HepG2 (cell line): ENCODE results near the gene EIF2AK2. TPM values are rescaled to one million over a fixed set of nuclear protein-coding genes. Genes with fewer than 3 reads are reported as not detected.
A peak's percentile ranks its signal among the peaks of the same experiment; 100 is the strongest.

Experiments used
- CBFB ChIP-seq: sonication (generic); formaldehyde crosslinking; IDR thresholded peaks from 2 replicates; pipeline ENCODE4 v1.4.0; 2020; ENCODE audit warnings: missing genetic modification reagents
- GABPB1 ChIP-seq: IDR thresholded peaks from 2 replicates; pipeline ENCODE4 v1.6.1; 2016; ENCODE audit warnings: mild to moderate bottlenecking, missing genetic modification reagents, moderate library complexity, missing compliant biosample characterization
- GPN1 ChIP-seq: sonication (generic); formaldehyde crosslinking; IDR thresholded peaks from 2 replicates; pipeline ENCODE4 v1.5.1; 2020; ENCODE audit warnings: missing genetic modification reagents, borderline replicate concordance
- HMG20A ChIP-seq: IDR thresholded peaks from 2 replicates; pipeline ENCODE4 v1.6.1; 2016; ENCODE audit warnings: borderline replicate concordance
- KDM1A ChIP-seq: IDR thresholded peaks from 2 replicates; pipeline ENCODE4 v1.6.1; 2016; ENCODE audit warnings: missing compliant biosample characterization
- KDM5B ChIP-seq: sonication (generic); formaldehyde crosslinking; IDR thresholded peaks from 2 replicates; pipeline ENCODE4 v1.4.0; 2020; ENCODE audit warnings: missing genetic modification reagents, mild to moderate bottlenecking, borderline replicate concordance
- NFIC ChIP-seq: IDR thresholded peaks from 2 replicates; pipeline ENCODE4 v1.6.1; 2012; ENCODE audit warnings: mild to moderate bottlenecking, low read length, inconsistent platforms
- NR1H2 ChIP-seq: sonication (generic); formaldehyde crosslinking; IDR thresholded peaks from 2 replicates; pipeline ENCODE4 v1.8.1; 2022; ENCODE audit warnings: low read depth, missing genetic modification reagents, borderline replicate concordance
- SNAPC2 ChIP-seq: sonication (generic); formaldehyde crosslinking; IDR thresholded peaks from 2 replicates; pipeline ENCODE4 v1.8.1; 2022; ENCODE audit warnings: mild to moderate bottlenecking, missing genetic modification reagents
- SP4 ChIP-seq: sonication (generic); formaldehyde crosslinking; IDR thresholded peaks from 2 replicates; pipeline ENCODE4 v1.8.1; 2023; ENCODE audit warnings: mild to moderate bottlenecking, missing genetic modification reagents
- TBX3 ChIP-seq: fragments of 450-650 bp; IDR thresholded peaks from 2 replicates; pipeline ENCODE4 v1.6.1; 2017; ENCODE audit warnings: antibody characterized with exemption, mild to moderate bottlenecking, inconsistent platforms, borderline replicate concordance
- YEATS2 ChIP-seq: sonication (generic); formaldehyde crosslinking; IDR thresholded peaks from 2 replicates; pipeline ENCODE4 v1.4.0; 2020; ENCODE audit warnings: missing genetic modification reagents, borderline replicate concordance
- YY1 ChIP-seq: IDR thresholded peaks from 2 replicates; pipeline ENCODE4 v1.6.1; 2011; ENCODE audit warnings: low read length, low read depth, moderate library complexity, mild to moderate bottlenecking; ENCODE audit not compliant: insufficient read depth, insufficient replicate concordance
- ZMAT3 ChIP-seq: sonication (generic); formaldehyde crosslinking; conservative IDR thresholded peaks from 2 replicates; pipeline ENCODE4 v1.7.0; 2021; ENCODE audit warnings: missing genetic modification reagents
- ZNF17 ChIP-seq: sonication (generic); formaldehyde crosslinking; IDR thresholded peaks from 2 replicates; pipeline ENCODE4 v1.5.0; 2020; ENCODE audit warnings: mild to moderate bottlenecking, missing genetic modification reagents
- ZNF468 ChIP-seq: sonication (generic); formaldehyde crosslinking; IDR thresholded peaks from 2 replicates; pipeline ENCODE4 v1.8.0; 2022; ENCODE audit warnings: mild to moderate bottlenecking, moderate library complexity, missing genetic modification reagents
- ZNF567 ChIP-seq: sonication (generic); formaldehyde crosslinking; IDR thresholded peaks from 2 replicates; pipeline ENCODE4 v1.8.1; 2023; ENCODE audit warnings: mild to moderate bottlenecking, missing genetic modification reagents, borderline replicate concordance
- ZNF724P ChIP-seq: sonication (generic); formaldehyde crosslinking; IDR thresholded peaks from 2 replicates; pipeline ENCODE4 v1.8.0; 2022; ENCODE audit warnings: missing genetic modification reagents, borderline replicate concordance
- ZNF747 ChIP-seq: sonication (generic); formaldehyde crosslinking; IDR thresholded peaks from 2 replicates; pipeline ENCODE4 v1.8.1; 2023; ENCODE audit warnings: missing genetic modification reagents, mild to moderate bottlenecking, borderline replicate concordance
- polyA plus RNA-seq, 8 experiments: library from polyadenylated mRNA; depleted of rRNA in 3 of 8; stranded (reverse) in 7 of 8; unstranded in 1 of 8; fragments of >200 nt; fragmentation: Illumina TruSeq in 4 of 8; extraction: Trizol in 4 of 8; gene quantifications; 2 replicates each; pipeline versions ENCODE4 v1.2.1 to v1.2.3, GENCODE V29; 2011 to 2016; ENCODE audit warnings: low read depth in 4 of 8, missing spikeins in 1 of 8, mixed read lengths in 1 of 8; ENCODE audit not compliant: insufficient read depth in 1 of 8
- total RNA-seq, 5 experiments: library from RNA; depleted of rRNA; stranded (reverse); fragments of >200 nt; fragmentation: Illumina TruSeq; extraction: Trizol; gene quantifications; 2 replicates each; pipeline ENCODE4 v1.2.3, GENCODE V29; 2016; ENCODE audit warnings: low read depth in 1 of 5
- TF ChIP-seq, protein P1 (sequence below): sonication (generic); formaldehyde crosslinking; IDR thresholded peaks from 2 replicates; pipeline ENCODE4 v1.8.0; 2022; ENCODE audit warnings: missing genetic modification reagents, mild to moderate bottlenecking, borderline replicate concordance
- TF ChIP-seq, protein P2 (sequence below): IDR thresholded peaks from 2 replicates; pipeline ENCODE4 v1.6.1; 2018; ENCODE audit warnings: missing genetic modification reagents
- TF ChIP-seq, protein P3 (sequence below): sonication (generic); formaldehyde crosslinking; IDR thresholded peaks from 2 replicates; pipeline ENCODE4 v1.8.0; 2023; ENCODE audit warnings: mild to moderate bottlenecking, missing genetic modification reagents
- TF ChIP-seq, protein P4 (sequence below): sonication (generic); formaldehyde crosslinking; conservative IDR thresholded peaks from 2 replicates; pipeline ENCODE4 v1.8.0; 2022; ENCODE audit warnings: missing genetic modification reagents

The EIF2AK2 gene
- total and polyA plus RNA-seq, 2 of the 13 experiments (the other 11 are each of a cell fraction or from before 2014, with no cell fraction given): 10.2 to 26.1 TPM

DNA sequence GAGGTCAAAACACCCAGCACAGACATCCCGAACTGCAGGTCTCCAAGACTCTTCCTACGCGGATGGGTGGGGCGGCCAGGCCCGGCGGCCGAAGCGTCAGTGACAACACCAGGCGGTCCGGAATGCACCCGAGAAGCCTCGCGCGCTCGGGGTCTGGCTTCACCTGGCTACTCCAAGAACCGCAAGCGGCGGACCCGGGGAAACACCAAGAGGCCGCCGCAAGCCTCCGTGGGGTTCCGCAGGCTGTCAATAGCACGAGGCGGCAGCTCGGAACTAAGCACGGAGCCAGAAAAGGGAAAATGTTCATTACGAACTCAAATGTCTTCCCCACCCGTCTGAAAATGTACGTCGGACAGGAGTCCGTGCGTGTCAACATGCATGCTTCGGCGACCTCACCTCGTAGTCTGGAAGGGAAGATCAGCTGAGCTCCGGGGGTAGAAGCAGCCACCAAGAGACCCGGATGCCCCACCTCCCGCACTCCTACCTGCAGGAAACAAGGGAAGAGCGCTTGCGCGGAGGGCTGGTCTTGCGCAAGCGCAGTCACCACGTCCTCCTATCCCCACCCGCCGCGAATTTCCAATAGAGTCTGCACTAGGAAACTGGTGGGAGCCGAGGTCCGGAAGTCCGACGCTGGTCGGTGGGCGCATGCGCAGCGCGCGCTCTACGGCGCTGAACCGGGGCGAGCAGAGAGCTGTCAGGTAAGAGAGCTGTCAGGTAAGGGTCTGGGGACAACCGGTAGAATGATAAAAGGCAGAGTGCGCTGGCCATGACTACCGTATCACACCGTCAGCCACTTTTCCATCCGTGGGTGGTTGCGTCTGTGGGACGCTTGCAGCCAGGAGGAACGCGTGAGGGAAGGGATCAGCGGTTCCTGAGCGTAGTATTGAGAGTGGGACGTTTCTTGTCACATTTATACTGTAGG, 72.6 kb downstream of the EIF2AK2 start, which contains the start of the genes GPATCH11 and HEATR5B (continued):
- TF ChIP-seq, protein P1, sequence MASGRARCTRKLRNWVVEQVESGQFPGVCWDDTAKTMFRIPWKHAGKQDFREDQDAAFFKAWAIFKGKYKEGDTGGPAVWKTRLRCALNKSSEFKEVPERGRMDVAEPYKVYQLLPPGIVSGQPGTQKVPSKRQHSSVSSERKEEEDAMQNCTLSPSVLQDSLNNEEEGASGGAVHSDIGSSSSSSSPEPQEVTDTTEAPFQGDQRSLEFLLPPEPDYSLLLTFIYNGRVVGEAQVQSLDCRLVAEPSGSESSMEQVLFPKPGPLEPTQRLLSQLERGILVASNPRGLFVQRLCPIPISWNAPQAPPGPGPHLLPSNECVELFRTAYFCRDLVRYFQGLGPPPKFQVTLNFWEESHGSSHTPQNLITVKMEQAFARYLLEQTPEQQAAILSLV (CRISPR knock-in tag): peak; percentile 86; the same call in 1 of the 2 replicates
- TF ChIP-seq ZNF468 (CRISPR knock-in tag) (no peak; the same call in 1 of the 2 replicates), ZNF17 (no peak), NFIC (no peak), YEATS2 (CRISPR knock-in tag) (peak; percentile 90; the same call in 1 of the 2 replicates), ZMAT3 (CRISPR knock-in tag) (0 out of 2 replicates have a peak, but pooled peaks have one; percentile 49), YY1 (peak; percentile 9), KDM1A (no peak), ZNF747 (CRISPR knock-in tag) (peak; percentile 92), HMG20A (CRISPR knock-in tag) (0 out of 2 replicates have a peak, but pooled peaks have one; percentile 27), SP4 (CRISPR knock-in tag) (peak; percentile 61), CBFB (CRISPR knock-in tag) (peak; percentile 86), ZNF567 (0 out of 2 replicates have a peak, but pooled peaks have one; percentile 25), TBX3 (0 out of 2 replicates have a peak, but pooled peaks have one; percentile 8), NR1H2 (CRISPR knock-in tag) (no peak), GPN1 (CRISPR knock-in tag) (peak; percentile 68; the same call in 1 of the 2 replicates), SNAPC2 (no peak), GABPB1 (peak; percentile 89), ZNF724P (peak; percentile 61; the same call in 1 of the 2 replicates), KDM5B (CRISPR knock-in tag) (peak; percentile 98)
- TF ChIP-seq, protein P2, sequence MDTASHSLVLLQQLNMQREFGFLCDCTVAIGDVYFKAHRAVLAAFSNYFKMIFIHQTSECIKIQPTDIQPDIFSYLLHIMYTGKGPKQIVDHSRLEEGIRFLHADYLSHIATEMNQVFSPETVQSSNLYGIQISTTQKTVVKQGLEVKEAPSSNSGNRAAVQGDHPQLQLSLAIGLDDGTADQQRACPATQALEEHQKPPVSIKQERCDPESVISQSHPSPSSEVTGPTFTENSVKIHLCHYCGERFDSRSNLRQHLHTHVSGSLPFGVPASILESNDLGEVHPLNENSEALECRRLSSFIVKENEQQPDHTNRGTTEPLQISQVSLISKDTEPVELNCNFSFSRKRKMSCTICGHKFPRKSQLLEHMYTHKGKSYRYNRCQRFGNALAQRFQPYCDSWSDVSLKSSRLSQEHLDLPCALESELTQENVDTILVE (CRISPR knock-in tag): peak; percentile 52; the same call in 1 of the 2 replicates
- TF ChIP-seq, protein P3, sequence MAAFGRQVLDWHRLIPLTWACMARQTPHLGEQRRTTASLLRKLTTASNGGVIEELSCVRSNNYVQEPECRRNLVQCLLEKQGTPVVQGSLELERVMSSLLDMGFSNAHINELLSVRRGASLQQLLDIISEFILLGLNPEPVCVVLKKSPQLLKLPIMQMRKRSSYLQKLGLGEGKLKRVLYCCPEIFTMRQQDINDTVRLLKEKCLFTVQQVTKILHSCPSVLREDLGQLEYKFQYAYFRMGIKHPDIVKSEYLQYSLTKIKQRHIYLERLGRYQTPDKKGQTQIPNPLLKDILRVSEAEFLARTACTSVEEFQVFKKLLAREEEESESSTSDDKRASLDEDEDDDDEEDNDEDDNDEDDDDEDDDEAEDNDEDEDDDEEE (CRISPR knock-in tag): no peak; the same call in 1 of the 2 replicates
- TF ChIP-seq, protein P4, sequence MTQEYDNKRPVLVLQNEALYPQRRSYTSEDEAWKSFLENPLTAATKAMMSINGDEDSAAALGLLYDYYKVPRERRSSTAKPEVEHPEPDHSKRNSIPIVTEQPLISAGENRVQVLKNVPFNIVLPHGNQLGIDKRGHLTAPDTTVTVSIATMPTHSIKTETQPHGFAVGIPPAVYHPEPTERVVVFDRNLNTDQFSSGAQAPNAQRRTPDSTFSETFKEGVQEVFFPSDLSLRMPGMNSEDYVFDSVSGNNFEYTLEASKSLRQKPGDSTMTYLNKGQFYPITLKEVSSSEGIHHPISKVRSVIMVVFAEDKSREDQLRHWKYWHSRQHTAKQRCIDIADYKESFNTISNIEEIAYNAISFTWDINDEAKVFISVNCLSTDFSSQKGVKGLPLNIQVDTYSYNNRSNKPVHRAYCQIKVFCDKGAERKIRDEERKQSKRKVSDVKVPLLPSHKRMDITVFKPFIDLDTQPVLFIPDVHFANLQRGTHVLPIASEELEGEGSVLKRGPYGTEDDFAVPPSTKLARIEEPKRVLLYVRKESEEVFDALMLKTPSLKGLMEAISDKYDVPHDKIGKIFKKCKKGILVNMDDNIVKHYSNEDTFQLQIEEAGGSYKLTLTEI (CRISPR knock-in tag): no peak
